HG02973 (cell line): ENCODE data around the gene EFR3B.
"Not testable (repeated sequence)": the region's sequence is repeated elsewhere in the genome, so short reads cannot be mapped to it uniquely, and the experiment has no call there.

Experiments
- ATAC-seq: cut with Tn5 transposase; IDR thresholded peaks from one replicate; pipeline ENCODE4 v1.9.1; 2021; ENCODE audit warnings: moderate library complexity; ENCODE audit not compliant: unreplicated experiment

Gene EFR3B

GRCh38 chr2:25146896-25147295 lies 105.0 kb downstream of the EFR3B start:
- no peak for ATAC-seq

GRCh38 chr2:25149646-25150045 lies 107.8 kb downstream of the EFR3B start:
- ATAC-seq = no peak

GRCh38 chr2:25150993-25151392 lies 109.1 kb downstream of the EFR3B start:
- not testable (repeated sequence) for ATAC-seq

GRCh38 chr2:25151718-25152117 lies 109.8 kb downstream of the EFR3B start:
- no peak for ATAC-seq

DNA sequence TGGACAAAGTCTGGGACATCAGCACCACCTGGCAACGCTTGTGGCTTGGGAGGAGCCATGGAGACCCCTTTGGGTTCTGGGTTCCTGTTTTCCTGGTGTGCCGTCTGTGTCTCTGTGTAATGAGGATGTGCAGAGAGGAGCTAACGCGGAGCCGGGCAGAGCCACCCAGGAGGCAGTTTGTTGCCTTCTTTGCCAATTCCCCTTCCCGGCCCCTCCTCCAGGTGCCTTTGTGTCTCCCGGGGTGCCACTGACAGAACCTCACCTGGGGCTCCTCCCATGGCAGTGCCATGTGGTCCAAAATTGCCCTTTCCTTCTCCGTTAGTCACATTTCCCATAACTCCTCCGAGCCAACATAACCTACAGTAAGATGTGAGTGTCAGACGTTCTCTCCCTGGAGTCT lies 113.5 kb downstream of the EFR3B start:
- ATAC-seq = no peak

DNA sequence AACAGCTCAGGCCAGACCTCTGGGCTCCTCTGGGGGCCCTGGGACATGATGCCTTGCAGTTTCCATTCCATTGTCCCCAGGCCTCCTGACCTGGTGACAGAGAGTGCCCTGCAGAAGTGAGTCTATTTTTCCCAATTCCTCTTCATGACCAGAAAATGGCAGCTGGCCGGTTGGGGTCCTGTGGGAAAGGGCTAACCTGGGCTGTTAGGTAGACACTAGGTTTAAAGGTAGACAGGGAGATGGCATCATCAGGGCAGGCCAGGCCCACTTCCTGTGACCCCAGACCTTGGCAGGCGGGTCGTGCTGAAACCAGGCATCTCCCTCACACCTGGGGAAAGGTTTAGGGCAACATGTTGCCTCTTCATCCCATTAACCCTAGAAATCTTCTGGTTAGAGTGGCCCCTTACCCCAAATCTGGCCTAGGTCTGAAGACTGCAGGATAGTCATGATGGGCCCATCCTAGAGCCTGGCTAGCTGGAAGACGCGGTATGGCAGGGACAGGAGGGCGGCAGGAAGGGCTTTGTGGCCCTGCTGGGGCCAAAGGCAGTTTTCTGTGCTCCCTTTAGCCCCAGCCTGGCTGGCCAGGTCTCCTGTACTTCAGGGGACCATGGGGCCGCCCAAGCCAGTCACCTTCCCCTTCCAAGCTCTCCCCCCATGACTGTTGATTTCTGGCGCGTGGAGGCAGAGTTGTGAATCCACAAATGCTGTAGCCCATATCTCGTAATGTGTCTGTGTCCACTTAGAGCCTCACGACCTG lies 116.4 kb downstream of the EFR3B start:
- ATAC-seq = no peak

- ATAC-seq = no peak
Observed at GRCh38 chr2:25159949-25160348, 118.1 kb downstream of the EFR3B start.

GRCh38 chr2:25160376-25160775 lies 118.5 kb downstream of the EFR3B start:
- ATAC-seq = no peak

GRCh38 chr2:25161055-25161781 lies 119.3 kb downstream of the EFR3B start:
- no peak for ATAC-seq

- ATAC-seq = not testable (repeated sequence)
Observed at GRCh38 chr2:25162061-25162460, 120.2 kb downstream of the EFR3B start.

- ATAC-seq = no peak
Observed at GRCh38 chr2:25164561-25164960, 122.7 kb downstream of the EFR3B start.

- peak; percentile 56 for ATAC-seq
Observed at GRCh38 chr2:25165992-25166875, 124.4 kb downstream of the EFR3B start.

GRCh38 chr2:25168256-25169072 lies 126.6 kb downstream of the EFR3B start, which contains the start of gene POMC:
POMC (minus strand) TSS chr2:25168580; CDS start chr2:25164772, 3,808 bp downstream.
- ATAC-seq = no peak

GRCh38 chr2:25169073-25169470 lies 127.2 kb downstream of the EFR3B start:
- ATAC-seq = no peak

DNA sequence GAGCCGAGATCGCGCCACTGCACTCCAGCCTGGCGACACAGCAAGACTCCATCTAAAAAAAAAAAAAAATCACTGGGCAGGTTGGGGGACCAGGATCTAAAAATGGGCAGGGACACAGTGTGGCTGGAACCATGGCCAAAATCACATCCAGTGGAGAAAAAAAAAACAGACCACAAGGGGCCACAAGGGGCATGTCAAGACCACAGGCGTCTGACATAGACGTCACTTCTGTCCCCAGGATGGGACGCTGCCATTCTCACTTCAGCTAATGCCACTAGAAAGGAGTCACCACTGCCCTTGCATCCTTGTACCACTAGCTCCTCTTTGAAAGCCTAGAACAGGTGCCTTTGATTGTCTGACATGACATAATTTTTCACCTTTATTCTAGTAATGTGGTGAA lies 129.0 kb downstream of the EFR3B start:
- no peak for ATAC-seq

GRCh38 chr2:25173719-25174118 lies 131.8 kb downstream of the EFR3B start:
- no peak for ATAC-seq

DNA sequence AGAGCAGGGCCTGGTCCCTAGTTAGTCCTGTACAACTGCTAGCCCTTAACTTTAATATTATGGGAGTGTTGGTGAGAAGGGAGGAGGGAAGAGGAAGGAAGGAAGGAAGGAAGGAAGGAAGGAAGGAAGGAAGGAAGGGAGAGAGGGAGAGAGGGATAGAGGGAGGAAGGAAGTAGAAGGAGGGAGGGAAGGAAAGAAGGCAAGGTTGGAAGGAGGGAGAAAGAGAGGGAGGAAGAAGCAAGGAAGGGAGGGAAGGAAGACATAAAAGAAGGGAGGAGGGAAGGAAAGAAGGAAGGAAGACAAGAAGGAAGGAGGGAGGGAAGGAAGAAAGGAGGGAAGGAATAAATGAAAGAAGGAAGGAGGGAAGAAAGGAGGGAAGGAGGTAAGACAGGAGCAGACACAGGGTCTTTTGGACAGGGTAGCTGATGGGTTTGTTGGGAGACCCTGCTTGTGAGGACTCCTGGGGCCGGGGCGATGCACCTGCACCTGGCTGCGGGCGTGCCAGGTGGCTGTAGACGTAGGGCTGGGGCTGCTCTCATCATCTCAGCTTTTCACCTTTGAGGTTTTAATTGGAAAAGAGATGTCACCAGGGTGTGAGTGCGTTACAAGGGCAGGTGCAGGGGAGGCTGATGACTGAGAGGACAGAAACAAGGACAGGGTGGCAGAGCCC lies 132.5 kb downstream of the EFR3B start:
- ATAC-seq = no peak

- ATAC-seq = no peak
Observed at GRCh38 chr2:25176138-25176537, 134.3 kb downstream of the EFR3B start.

- ATAC-seq = no peak
Observed at GRCh38 chr2:25176541-25177181, 134.8 kb downstream of the EFR3B start.
